NCI-H226 (cell line): ENCODE results near the gene SPNS2.
A peak's percentile ranks its signal among the peaks of the same experiment; 100 is the strongest.

Experiments used
- DNase-seq: peaks from one replicate; pipeline ENCODE4 v3.0.0-alpha.2; 2015

SPNS2 gene

GRCh38 chr17:4539025-4539424 is 40.3 kb downstream of the SPNS2 start:
- DNase-seq = no peak

GRCh38 chr17:4539576-4540223 is 41.0 kb downstream of the SPNS2 start:
- no peak for DNase-seq

DNA sequence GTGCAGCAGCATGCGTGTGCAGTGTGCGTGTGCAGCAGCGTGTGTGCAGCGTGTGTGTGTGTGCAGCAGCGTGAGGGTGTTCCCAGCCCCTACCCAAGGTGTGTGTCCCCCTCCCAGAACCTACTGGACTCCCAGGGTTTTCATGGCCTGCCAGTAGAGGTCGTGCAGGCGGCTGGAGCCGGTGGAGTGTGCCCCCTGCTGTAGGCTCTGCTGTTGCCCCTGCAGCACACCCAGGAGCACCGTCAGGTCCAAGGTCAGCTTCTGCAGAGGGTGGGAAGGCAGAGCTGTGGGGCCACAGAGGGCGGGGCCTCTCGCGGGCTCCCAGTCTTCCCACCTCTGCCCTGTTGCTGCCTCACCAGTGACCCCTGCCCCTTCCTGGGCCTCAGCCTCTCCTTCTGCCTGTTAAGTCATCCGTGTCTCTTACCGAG is 41.6 kb downstream of the SPNS2 start:
- DNase-seq = no peak

DNA sequence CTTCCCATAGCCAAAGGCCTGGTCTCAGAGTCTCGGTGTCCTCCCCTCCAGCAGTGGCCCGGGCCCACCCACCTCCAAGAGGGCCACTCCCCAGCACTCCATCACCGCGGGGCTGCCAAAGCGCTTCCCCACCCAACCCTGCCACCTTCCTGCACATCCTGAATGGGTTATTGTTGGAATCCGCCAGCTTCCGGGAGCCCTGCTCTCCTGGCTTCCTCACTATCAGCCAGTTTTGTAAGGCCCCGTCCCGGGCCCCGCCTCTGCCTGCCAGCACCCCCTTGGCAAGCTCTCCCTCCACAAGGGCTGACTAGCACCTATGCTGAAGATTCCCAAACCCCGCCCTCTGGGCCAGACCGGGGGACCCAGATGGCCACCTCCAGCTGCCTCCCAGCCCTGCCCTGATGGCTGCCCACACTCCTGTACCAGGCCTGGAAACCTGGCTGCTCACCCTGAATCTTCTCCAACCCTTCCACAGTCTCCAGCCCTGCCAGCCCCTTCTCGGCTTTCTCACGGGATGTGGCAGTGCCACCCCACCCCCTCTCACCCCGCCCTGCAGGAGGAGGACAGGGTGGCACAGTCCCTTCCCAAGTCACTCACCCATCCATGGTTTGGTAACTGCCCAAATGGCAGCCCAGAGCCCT is 42.1 kb downstream of the SPNS2 start:
- DNase-seq = no peak

DNA sequence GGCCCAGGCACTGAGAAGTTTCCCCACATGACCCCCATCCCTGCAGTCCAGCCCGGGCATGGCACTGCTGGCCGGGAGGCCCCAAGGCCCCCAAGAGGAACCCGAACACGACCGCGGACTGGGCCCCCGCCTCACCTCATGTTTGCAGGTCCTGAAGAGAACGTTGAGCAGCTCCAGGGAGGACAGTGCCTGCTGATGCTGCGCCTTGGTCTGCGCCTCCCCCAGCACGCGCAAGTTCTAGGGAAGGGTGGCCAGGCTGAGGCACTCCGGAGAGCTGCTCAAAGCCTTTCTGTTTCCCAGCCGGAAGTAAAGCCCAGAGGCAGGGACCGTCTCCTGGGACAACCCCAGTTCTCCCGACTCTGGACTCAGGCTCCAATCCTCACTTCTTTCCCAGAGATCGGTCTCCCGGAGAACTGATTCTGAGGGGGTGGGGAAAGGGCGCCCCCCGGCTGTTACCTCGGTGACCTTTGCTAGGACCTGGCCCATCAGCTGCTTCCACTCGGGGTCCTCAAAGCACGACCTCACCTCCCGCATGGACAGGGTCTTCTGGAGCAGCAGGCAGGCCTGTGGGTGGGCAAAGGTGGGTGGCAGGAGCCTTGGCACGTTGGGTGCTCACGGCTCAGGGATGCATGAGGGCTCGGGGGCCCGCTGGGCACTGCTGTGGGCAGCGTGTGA is 42.8 kb downstream of the SPNS2 start:
- DNase-seq = no peak

DNA sequence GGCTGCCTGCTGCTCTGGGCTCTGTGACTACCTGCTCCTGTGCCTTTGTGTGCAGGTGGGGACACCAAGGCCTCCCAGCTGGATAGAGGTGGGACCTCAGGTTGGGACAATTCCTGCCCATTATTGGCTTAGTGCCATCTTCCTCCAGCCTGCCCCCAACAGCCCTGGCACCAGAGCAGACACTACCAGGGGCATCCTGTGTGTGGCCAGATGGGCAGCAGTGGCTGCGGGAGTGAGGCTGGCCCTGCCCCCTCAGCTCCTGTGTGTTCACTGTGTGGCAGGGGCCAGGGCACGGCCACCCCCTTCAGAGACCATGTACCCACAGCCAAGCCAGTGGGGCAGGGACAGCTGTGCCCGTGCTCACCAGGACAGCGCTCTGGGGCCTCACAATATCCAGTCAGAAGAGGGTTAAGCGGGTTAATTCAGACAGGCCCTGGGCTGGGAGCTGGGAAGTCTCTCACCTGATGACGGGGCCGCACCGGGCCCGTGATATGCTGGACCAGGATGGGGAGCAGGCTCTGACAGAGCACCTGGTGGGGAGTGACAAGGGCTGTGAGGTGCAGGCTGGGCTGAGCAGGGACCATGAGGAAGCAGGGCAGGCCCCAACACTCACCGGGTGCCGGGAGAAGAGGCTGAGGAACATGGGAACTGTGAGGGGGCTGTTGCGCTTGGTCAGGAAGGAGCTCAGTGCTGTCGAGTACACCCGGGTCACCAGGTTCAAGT is 43.5 kb downstream of the SPNS2 start:
- no peak for DNase-seq

GRCh38 chr17:4542726-4543191 is 44.1 kb downstream of the SPNS2 start:
- DNase-seq = no peak

- no peak for DNase-seq
These were observed 44.9 kb downstream of the SPNS2 start for GRCh38 chr17:4543557-4544026.

GRCh38 chr17:4544135-4544950 is 45.7 kb downstream of the SPNS2 start:
- DNase-seq = no peak

GRCh38 chr17:4544951-4545216 is 46.2 kb downstream of the SPNS2 start:
- no peak for DNase-seq

- no peak for DNase-seq
These were observed 46.7 kb downstream of the SPNS2 start for GRCh38 chr17:4545217-4545951.

GRCh38 chr17:4547118-4547906 is 48.6 kb downstream of the SPNS2 start:
- no peak for DNase-seq

DNA sequence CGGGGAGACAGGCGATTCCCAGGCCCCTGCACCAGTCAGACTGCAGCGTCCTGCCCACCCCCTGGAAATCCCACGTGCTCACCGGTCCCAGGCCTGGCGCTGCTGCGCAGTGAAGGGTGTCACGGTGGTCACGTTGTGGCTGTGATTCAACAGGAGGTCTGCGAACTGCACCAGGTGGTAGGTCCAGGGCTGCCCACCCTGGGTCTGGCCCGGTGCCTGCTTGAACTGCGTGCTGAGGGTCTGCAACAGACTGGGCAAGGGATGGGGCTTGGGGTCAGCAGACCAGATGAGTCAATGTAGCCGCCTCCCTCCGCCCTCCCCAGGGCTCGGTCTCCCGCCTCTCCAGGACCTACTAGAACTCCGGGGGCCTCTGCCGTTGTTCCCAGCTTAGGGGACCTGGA is 49.4 kb downstream of the SPNS2 start:
- DNase-seq = no peak

- peak; percentile 24 for DNase-seq
These were observed 50.2 kb downstream of the SPNS2 start for GRCh38 chr17:4548721-4549531.

GRCh38 chr17:4549781-4550533 is 51.3 kb downstream of the SPNS2 start:
- no peak for DNase-seq

DNA sequence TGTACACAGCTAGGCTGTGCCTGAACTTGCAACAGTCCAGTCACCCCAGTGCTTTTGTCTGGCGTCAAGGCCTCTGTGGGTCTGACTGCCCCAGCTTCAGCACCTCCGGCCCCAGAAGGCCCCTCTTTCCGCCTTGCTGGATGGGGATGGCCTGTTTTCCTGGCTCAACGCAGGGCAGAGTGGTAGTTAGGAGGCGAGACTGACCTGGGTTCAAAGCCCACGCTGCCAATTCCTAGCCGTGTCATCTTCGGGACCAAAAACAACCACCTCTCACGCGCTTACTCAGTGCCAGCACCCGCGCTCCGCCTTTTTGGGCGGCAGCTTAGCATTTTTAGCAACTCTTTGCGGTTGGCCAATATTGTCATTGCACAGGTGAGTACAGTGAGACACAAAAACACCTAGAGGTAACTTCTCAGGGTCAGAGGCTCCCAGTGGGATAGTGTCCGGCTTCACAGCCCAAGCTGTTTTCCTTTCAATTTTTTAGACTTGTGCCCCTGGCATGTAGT is 51.9 kb downstream of the SPNS2 start:
- no peak for DNase-seq

- DNase-seq = no peak
These were observed 52.5 kb downstream of the SPNS2 start for GRCh38 chr17:4551141-4551540.

DNA sequence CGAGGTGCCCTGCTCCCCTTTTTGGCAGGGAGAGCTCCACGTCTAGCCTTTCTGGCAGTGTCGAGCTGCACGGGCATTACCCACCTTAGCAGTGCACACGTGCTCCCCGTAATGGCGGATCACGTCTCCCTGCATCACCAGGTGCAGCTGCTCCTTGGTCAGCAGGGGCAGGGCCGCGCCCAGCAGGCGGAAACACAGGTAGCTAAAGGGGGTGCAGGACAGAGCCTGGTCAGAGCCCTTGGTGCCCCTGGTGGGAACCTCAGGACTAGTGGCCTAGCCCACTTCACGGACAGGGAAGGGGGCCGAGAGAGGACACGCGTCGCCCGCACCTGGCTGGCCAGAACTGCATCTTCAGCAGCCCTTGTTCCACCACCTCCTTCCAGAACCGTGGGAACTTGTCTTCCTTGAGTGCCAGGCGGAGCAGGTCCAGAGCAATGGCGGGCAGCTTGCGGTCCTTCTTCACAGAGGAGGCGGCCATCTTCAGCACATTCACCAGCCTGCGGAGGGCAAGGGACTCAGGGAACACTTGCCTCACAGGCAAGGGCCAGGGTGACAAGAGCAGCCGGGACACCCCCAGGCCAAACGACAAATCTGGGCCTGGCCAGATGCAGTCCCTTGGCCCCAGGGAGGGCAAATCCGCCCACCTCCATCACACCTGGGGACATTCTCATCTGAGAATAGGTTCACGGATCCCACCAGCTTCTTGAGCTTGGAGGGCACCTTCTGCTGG is 53.3 kb downstream of the SPNS2 start:
- no peak for DNase-seq

DNA sequence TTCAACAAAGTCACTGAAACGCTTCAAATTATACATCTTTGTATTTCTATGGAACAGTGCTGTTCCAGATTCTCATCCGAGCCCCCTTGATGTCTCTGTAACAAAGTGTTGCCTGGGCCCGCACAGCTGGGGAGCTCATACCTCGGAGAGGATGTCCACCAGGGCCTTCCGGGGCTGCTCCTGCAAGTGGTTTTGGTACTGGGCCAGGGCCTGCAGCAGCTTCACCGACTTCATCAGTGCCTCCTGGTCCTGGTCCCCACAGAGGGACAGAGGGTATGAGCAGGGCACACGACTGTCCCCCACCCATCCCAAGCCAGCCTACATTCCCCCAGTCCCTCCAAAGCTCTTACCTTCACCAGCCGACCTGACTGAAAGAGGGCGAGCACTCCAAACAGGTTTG is 55.0 kb downstream of the SPNS2 start:
- DNase-seq = no peak
